Activated CD4-positive, alpha-beta memory T cell treated with anti-CD3 and anti-CD28 coated beads, Interleukin-2, amount 10 ng/mL, durations not matched to agents 7 days and 5 days (primary cell): ENCODE measurements around the gene WNT2. TPM values are rescaled to one million over a fixed set of nuclear protein-coding genes. Genes with fewer than 3 reads are reported as not detected.

Source experiments
- CTCF ChIA-PET: fragments of 350-600 bp; sonication (Branson Sonifier 250); formaldehyde crosslinking; loops from one replicate; lab custom pipeline; 2021; ENCODE audit warnings: antibody characterized with exemption, inconsistent platforms; lab: Charles Lee
- POLR2A ChIA-PET: fragments of 350-600 bp; sonication (Branson Sonifier 250); formaldehyde crosslinking; loops from one replicate; lab custom pipeline; 2021; ENCODE audit warnings: antibody characterized with exemption; lab: Charles Lee
- DNase-seq: peaks from one replicate; pipeline ENCODE4 v3.0.0-alpha.2; 2020
- H3K27ac Mint-ChIP-seq: one replicate; pipeline ENCODE4 v1.8.0; 2021; ENCODE audit warnings: mild to moderate bottlenecking, mixed read lengths
- H3K27me3 Mint-ChIP-seq: one replicate; pipeline ENCODE4 v1.8.0; 2021; ENCODE audit warnings: mixed read lengths
- H3K36me3 Mint-ChIP-seq: one replicate; pipeline ENCODE4 v1.8.0; 2021; ENCODE audit warnings: low read depth, mixed read lengths
- H3K4me1 Mint-ChIP-seq: one replicate; pipeline ENCODE4 v1.8.0; 2021; ENCODE audit warnings: mixed read lengths
- H3K4me3 Mint-ChIP-seq: one replicate; pipeline ENCODE4 v1.8.0; 2021; ENCODE audit warnings: mild to moderate bottlenecking, mixed read lengths
- H3K9me3 Mint-ChIP-seq: one replicate; pipeline ENCODE4 v1.8.0; 2021; ENCODE audit warnings: mixed read lengths
- total RNA-seq, 2 experiments: library from RNA; stranded (reverse); gene quantifications; one replicate each; pipeline ENCODE4 v1.2.3, GENCODE V29; 2021

WNT2 gene
- total RNA-seq, 2 experiments from 2014 or later, result not detected

DNA sequence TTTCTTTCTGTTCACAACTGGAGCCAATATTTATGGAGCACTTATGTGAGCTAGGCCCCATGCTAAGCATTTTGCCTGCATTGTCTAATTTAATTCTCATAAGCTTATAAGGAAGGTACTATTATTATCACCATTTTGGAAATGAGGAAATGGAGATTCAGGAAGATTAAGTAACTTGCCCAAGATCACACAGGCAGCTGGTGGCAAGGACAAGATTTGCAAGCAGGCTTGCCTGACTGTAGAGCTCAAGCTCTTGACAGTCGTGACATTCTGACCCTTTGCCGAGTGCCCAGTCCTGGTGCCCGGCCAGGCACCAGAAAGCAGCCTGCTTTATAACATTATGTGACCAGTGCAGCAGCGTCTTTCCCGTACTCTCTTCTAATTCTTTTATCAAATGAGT, 38.2 kb downstream of the WNT2 start:
- H3K27ac Mint-ChIP-seq, result no peak overlapping the region
- H3K27me3 Mint-ChIP-seq, result no peaks in the 10 kb centered on the region
- no peaks in the 10 kb centered on the region for H3K9me3 Mint-ChIP-seq
- CTCF ChIA-PET, result no interaction called here
- H3K4me3 Mint-ChIP-seq, result no peak overlapping the region
- POLR2A ChIA-PET, result interaction anchor here (0.7 kb wide), 1 partner anchor 197 kb away, joined by 4 read pairs; no protein-coding TSS in a partner anchor
- H3K36me3 Mint-ChIP-seq, result no peaks in the 10 kb centered on the region
- H3K4me1 Mint-ChIP-seq, result no peaks in the 10 kb centered on the region
- DNase-seq, result no peak

DNA sequence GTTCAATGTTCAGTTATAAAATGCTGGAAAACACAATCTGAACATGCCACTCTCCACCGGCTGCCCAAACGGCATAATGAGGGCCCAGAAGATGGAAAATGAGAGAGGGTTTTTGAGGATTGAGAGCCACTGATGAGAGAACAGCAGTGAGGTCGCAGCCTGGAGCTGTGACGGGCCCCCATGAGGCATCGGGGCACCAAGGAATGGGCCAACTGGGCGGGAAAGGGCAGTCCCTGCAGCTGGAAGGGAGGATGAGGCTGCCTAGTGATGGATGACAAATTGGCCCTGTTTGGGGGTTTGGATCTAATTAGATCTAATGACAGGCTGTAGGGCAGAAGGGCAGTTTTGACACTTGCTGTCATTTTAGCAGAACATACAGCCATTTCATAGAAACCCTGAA, 39.1 kb downstream of the WNT2 start:
- Mint-ChIP-seq H3K27me3 (no peaks in the 10 kb centered on the region), H3K4me3 (no peak overlapping the region), H3K9me3 (no peaks in the 10 kb centered on the region), H3K4me1 (no peaks in the 10 kb centered on the region), H3K36me3 (no peaks in the 10 kb centered on the region), H3K27ac (no peak overlapping the region)
- ChIA-PET POLR2A (no interaction called here), CTCF (interaction anchor here (0.7 kb wide), 1 partner anchor 16 kb away, joined by 3 read pairs; no protein-coding TSS in a partner anchor)
- no peak for DNase-seq

DNA sequence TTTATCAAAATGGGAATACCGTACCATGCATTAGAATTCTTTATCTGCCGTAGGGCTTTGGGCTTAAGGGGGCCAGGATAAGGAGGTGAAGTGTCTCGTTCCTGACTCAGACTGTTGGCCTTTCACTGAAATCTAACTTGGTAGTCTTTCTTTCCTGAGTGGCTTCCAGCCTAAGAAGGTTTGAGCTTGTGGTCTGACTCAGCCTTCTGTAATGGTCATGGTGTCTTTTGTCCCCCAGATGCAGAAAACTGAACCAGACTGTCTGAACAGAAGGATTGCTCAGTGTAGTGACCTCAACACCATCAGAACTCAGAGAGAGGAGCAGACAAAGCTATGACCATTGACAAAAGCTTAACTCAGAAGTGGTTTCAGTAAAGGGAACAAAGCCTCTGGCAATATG, 39.5 kb downstream of the WNT2 start:
- Mint-ChIP-seq H3K27ac (no peak overlapping the region), H3K9me3 (no peaks in the 10 kb centered on the region)
- POLR2A ChIA-PET, result no interaction called here

DNA sequence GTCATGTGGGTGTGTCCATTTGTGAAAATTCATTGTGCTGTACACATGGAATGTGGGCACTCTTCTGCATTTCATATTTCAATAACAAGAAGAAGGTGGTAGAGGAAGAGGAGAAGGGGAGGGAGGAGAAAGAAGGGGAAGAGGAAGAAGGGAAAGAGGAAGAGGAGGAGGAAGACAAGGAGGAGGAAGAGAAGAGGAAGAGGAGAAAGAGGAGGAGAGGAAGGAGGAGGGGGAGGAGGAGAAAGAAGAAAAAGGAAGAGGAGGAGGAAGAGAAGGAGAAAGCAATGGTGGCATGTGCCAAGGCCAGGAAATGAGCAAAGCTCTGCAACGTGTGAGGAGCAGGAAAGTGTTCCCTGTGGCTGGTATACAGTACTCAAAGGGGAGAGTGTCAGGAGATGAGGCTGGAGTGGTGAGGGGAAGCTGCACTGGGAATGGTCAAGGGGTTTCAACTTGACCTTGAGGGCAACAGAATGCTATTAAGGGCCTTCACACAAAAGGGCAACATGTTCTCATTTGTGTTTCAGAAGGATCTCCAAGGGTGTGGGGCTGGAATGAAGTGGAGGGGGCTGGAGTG, 40.5 kb downstream of the WNT2 start:
- Mint-ChIP-seq H3K36me3 (no peaks in the 10 kb centered on the region), H3K27me3 (no peaks in the 10 kb centered on the region), H3K27ac (no peak overlapping the region), H3K4me3 (no peak overlapping the region), H3K4me1 (no peaks in the 10 kb centered on the region), H3K9me3 (no peaks in the 10 kb centered on the region)
- POLR2A ChIA-PET, result no interaction called here
- no peak for DNase-seq
- CTCF ChIA-PET, result no interaction called here

More for the DNA sequence above, 39.5 kb downstream of the WNT2 start:
- CTCF ChIA-PET, result interaction anchor here (0.7 kb wide), 1 partner anchor 15 kb away, joined by 3 read pairs; no protein-coding TSS in a partner anchor
- H3K27me3 Mint-ChIP-seq, result no peaks in the 10 kb centered on the region
- no peaks in the 10 kb centered on the region for H3K36me3 Mint-ChIP-seq
- H3K4me1 Mint-ChIP-seq, result no peaks in the 10 kb centered on the region
- DNase-seq, result no peak
- no peak overlapping the region for H3K4me3 Mint-ChIP-seq

DNA sequence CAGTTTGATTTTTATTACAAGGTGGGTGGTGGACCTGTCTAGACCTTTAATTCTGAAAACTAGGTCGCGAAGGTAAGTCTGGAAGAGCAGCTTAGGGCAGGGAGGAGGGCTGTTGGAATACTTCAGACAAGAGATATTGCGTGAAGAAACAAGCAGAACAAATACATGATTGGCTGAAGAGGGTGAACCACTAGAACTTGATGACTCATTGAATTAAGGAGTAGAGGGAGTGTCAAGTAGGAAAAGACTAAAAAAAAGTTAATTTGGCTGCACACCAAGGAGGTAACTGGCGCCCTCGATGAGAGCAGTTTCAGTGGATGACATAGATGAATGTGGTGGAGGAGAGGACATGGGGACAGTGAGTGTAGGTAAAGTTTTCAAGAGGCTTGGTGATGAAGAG, 41.3 kb downstream of the WNT2 start:
- Mint-ChIP-seq H3K9me3 (no peaks in the 10 kb centered on the region), H3K36me3 (no peaks in the 10 kb centered on the region), H3K4me3 (no peak overlapping the region), H3K4me1 (no peaks in the 10 kb centered on the region), H3K27ac (no peak overlapping the region), H3K27me3 (no peaks in the 10 kb centered on the region)
- POLR2A ChIA-PET, result no interaction called here
- no peak for DNase-seq
- CTCF ChIA-PET, result no interaction called here

DNA sequence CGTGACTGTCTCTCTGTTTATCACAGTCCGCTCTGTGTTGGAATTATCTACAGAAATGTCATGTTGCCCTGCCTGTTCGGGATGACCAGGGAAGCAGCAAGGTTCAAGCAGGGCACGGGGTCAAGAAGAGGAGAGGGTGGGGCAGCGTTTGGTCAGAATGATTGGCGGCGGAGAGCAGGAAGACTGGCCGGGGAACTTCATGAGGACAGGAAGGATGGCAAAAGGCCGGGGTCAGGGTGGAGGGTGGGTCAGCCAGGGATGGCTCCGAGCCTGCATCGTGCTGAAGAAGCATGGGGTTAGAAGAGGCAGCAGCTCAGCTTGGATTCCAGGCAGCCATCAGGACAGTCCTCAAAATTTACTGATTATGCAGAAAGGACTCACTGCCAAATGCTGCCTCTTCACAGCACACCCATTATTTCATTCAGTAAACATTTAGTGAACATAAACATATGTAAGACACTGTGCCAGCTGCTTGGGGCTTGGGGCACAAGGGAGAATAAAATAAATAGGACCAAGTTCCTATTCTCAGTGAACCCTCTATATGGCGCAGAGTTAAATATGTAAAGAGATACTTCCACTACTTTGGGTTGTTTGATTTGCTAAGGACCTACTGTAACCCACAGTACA, 42.8 kb downstream of the WNT2 start:
- CTCF ChIA-PET, result no interaction called here
- H3K36me3 Mint-ChIP-seq, result no peaks in the 10 kb centered on the region

DNA sequence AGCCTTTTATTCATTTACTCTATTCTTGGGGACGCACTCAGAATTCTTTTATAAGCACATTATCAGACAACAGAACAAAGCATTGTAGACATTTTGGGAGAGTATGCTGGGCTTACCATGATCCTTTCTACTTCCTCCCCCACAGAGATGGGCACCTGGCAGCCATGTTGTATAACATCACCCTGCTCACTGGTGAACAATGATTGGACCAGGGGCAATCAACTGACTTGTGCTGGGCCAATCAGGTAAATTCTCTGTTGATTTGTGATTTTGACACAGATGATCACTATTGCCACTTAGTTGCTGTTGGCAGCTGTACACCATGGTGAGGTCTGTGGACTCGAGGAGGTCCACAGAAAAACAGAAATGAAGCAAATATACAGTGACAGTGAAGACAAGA, 43.7 kb downstream of the WNT2 start:
- H3K27ac Mint-ChIP-seq, result no peak overlapping the region
- POLR2A ChIA-PET, result no interaction called here
- CTCF ChIA-PET, result no interaction called here

More for the DNA sequence above, 42.8 kb downstream of the WNT2 start:
- POLR2A ChIA-PET, result no interaction called here
- Mint-ChIP-seq H3K27me3 (no peaks in the 10 kb centered on the region), H3K27ac (no peak overlapping the region), H3K4me3 (no peak overlapping the region), H3K9me3 (no peaks in the 10 kb centered on the region), H3K4me1 (no peaks in the 10 kb centered on the region)
- DNase-seq, result no peak

DNA sequence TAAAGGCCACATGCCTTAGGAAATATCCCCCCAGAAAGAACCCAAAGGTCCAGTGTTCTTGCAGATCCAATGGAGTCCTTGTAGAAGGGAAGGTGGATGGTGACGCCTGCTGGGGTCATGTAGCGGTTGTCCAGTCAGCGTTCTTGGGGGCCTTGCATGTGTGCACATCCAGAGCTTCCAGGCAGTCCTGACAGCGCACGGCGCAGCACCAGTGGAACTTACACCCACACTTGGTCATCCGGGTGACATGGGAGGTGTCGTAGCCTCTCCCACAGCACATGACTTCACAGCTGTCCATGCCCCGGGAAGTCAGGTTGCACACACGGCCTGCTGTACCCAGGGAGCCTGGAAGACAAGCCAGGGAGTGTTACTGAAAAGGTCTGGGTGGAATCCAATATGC, 44.8 kb downstream of the WNT2 start:
- Mint-ChIP-seq H3K9me3 (no peaks in the 10 kb centered on the region), H3K4me1 (no peaks in the 10 kb centered on the region), H3K36me3 (no peaks in the 10 kb centered on the region), H3K27ac (no peak overlapping the region), H3K4me3 (no peak overlapping the region), H3K27me3 (no peaks in the 10 kb centered on the region)
- ChIA-PET POLR2A (no interaction called here), CTCF (no interaction called here)
- no peak for DNase-seq

More for the DNA sequence above, 43.7 kb downstream of the WNT2 start:
- H3K9me3 Mint-ChIP-seq, result no peaks in the 10 kb centered on the region
- no peak for DNase-seq
- no peaks in the 10 kb centered on the region for H3K27me3 Mint-ChIP-seq
- no peak overlapping the region for H3K4me3 Mint-ChIP-seq
- H3K36me3 Mint-ChIP-seq, result no peaks in the 10 kb centered on the region
- no peaks in the 10 kb centered on the region for H3K4me1 Mint-ChIP-seq

DNA sequence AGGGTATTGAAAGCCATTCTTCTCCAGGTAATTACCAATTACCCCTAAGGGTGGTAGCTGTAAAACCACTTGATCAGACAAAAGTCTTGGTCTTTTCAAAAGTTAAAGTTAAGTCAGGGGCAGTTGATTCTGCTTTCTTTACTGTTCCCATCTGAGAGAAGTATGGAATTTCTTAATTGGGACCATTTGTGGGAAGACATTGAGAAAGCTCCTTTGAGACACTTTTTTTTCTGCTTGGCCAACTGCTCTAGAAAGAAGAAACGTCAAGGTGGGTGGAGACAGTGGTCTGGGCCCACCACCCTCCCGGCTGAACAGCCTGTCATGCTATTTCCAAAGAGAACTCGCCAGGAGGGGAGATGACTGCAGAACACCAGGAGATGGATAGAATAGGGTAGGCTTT, 45.3 kb downstream of the WNT2 start:
- H3K4me3 Mint-ChIP-seq, result no peak overlapping the region
- DNase-seq, result no peak
- H3K9me3 Mint-ChIP-seq, result no peaks in the 10 kb centered on the region
- H3K27ac Mint-ChIP-seq, result no peak overlapping the region
- H3K27me3 Mint-ChIP-seq, result no peaks in the 10 kb centered on the region
- CTCF ChIA-PET, result no interaction called here
- H3K36me3 Mint-ChIP-seq, result no peaks in the 10 kb centered on the region
- POLR2A ChIA-PET, result no interaction called here
- H3K4me1 Mint-ChIP-seq, result no peaks in the 10 kb centered on the region

DNA sequence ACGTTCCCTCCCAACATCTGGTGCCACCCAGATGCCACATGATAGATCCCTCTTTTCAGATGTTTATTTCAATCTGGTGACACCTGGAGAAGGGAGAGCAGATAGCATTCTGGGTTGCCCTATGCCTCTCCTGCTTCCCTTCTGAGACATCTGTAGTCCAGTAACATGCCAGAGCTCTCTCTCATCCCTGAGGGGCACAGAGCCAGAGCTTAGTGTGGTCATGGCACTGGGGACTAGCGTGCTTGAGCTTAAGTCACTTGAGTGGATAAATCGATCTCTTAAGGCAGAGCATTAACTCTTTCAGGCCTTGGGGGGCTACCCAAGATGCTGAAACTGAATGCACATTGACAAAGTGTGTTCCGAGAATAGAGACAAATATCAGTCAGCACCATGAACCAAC, 47.9 kb downstream of the WNT2 start:
- Mint-ChIP-seq H3K27ac (no peak overlapping the region), H3K36me3 (no peaks in the 10 kb centered on the region)

DNA sequence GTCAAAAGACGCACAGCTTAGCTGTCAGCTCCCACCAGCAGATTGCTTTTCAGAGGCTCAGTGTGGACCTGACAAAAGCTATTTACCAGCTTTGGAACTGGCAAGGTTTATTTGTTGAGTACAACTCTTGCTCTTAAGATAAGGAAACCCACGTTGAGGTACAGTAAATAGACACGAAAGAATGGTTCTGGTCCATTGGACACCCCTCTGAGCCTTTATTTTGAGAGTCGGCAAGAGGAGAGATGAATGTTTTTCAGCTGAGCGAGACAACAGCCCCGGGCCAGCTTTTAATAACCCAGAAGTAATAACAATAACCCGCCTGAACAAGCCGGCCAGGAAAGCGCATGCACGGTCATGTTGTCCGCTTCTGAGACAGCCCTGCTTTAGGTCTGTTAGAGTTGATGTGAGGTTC, 49.0 kb downstream of the WNT2 start:
- Mint-ChIP-seq H3K9me3 (no peaks in the 10 kb centered on the region), H3K4me3 (no peak overlapping the region), H3K27me3 (peaks cover 3% of the 10 kb centered on the region), H3K4me1 (no peaks in the 10 kb centered on the region), H3K36me3 (no peaks in the 10 kb centered on the region), H3K27ac (no peak overlapping the region)
- DNase-seq, result no peak
- ChIA-PET POLR2A (no interaction called here), CTCF (interaction anchor here (1.7 kb wide), 1 partner anchor 43 kb away, joined by 3 read pairs; no protein-coding TSS in a partner anchor)

More for the DNA sequence above, 47.9 kb downstream of the WNT2 start:
- Mint-ChIP-seq H3K27me3 (peaks cover 3% of the 10 kb centered on the region), H3K4me1 (no peaks in the 10 kb centered on the region), H3K4me3 (no peak overlapping the region), H3K9me3 (no peaks in the 10 kb centered on the region)
- DNase-seq, result no peak
- ChIA-PET POLR2A (no interaction called here), CTCF (no interaction called here)

DNA sequence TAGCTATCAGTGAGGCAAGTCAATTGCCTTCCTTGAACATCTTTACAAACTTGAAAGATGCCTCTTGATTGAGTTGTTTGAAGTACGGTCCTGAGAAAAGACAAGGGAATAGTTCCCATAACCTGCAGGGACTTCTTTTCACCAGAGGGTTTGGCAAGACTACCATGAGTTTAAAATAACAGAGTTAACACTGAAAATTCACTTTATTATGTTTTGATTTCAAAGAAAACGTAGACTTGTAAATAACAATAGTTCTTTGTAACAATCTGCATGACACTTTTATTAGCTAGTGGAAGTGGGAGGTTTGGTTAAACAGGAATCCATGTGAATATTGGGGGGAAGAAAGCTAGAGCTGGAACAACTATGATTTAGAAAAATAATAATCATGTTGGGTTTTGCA, 49.5 kb downstream of the WNT2 start:
- H3K4me1 Mint-ChIP-seq, result no peaks in the 10 kb centered on the region
- H3K27ac Mint-ChIP-seq, result no peak overlapping the region
- no peak overlapping the region for H3K4me3 Mint-ChIP-seq
- H3K36me3 Mint-ChIP-seq, result no peaks in the 10 kb centered on the region
- POLR2A ChIA-PET, result no interaction called here
- H3K27me3 Mint-ChIP-seq, result peaks cover 3% of the 10 kb centered on the region
- CTCF ChIA-PET, result interaction anchor here (1.7 kb wide), 1 partner anchor 43 kb away, joined by 3 read pairs; no protein-coding TSS in a partner anchor
- DNase-seq, result no peak
- H3K9me3 Mint-ChIP-seq, result no peaks in the 10 kb centered on the region

DNA sequence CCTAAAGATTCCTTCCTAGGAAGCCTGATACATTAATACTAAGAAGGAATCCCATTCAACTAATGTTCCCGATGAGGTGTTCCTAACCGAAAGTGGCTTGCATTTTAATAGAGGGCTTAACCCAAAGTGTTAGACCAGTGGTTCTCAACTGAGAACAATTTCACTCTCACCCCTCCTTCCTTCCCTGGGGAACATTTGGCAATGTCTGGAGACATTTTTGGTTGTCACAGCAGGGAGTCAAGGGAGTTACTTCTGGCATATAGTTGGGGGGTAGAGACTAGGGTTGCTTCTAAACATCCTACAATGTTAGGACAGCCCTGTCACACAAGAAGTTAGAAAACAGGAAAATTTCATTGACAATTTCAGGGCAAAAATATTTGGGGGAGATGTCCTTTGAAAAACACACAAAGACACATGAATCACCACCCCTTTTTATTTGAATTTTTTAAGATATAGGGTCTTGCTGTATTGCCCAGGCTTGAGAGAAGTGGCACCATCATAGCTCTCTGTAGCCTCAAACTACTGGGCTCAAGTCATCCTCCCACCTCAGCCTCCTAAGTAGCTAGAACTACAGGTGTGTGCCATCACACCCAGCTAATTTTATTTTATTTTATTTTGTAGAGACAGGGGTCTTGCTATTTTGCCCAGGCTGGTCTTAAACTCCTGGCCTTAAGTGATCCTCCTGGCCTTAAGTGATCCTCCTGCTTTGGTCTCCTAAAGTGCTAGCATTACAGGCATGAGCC, 50.7 kb downstream of the WNT2 start:
- Mint-ChIP-seq H3K4me3 (no peak overlapping the region), H3K9me3 (no peaks in the 10 kb centered on the region), H3K4me1 (no peaks in the 10 kb centered on the region), H3K27ac (no peak overlapping the region), H3K36me3 (no peaks in the 10 kb centered on the region), H3K27me3 (peaks cover 3% of the 10 kb centered on the region)
- DNase-seq, result no peak
- POLR2A ChIA-PET, result no interaction called here
- CTCF ChIA-PET, result no interaction called here
